ENCODE measurements around the gene ZNF423. TPM values are rescaled to one million over a fixed set of nuclear protein-coding genes. Genes with fewer than 3 reads are reported as not detected.
A peak's percentile ranks its signal among the peaks of the same experiment; 100 is the strongest.

Gene ZNF423
- total RNA-seq, 1 experiment from 2014 or later: 0.49 TPM

- H3K27ac ChIP-seq (ENCODE audit: low read length): no peak overlapping the region
- H3K27me3 ChIP-seq (ENCODE audit: control insufficient read depth, insufficient read depth, low read length): no peaks in the 10 kb centered on the region; the same call in 1 of the 2 replicates
- no peak overlapping the region for H3K4me3 ChIP-seq (ENCODE audit: low read depth in 2 of 2, low read length in 2 of 2)
- no peaks in the 10 kb centered on the region for H3K36me3 ChIP-seq (ENCODE audit: control insufficient read depth, insufficient read depth, low read length)
- ChIA-PET CTCF (no interaction called here), POLR2A (no interaction called here)
- ATAC-seq (no peak), DNase-seq (ENCODE audit: low read depth, low spot score) (no peak)
- H3K4me1 ChIP-seq (ENCODE audit: control insufficient read depth, insufficient read depth, low read length): no peaks in the 10 kb centered on the region
- intact Hi-C loops (cut with micrococcal nuclease; ENCODE audit: unreplicated experiment) (loop anchor here (2.0 kb wide), 1 partner anchor 62 kb away; no protein-coding TSS in a partner anchor), in situ Hi-C loops (cut with HindIII; ENCODE audit: low pct_unique_long_range_greater_than_20kb, low sequenced_read_pairs) (no loop called here)
- H3K9me3 ChIP-seq (ENCODE audit: control insufficient read depth, insufficient read depth, low read depth, low read length): no peaks in the 10 kb centered on the region
- TF ChIP-seq POLR2AphosphoS5 (IDR thresholded peaks at IDR 0.05; ENCODE audit: low read depth, low read length): no peak
- TF ChIP-seq TCF7L2 (IDR thresholded peaks at IDR 0.05; ENCODE audit: low read depth, low read length): no peak
- TF ChIP-seq, protein P1, sequence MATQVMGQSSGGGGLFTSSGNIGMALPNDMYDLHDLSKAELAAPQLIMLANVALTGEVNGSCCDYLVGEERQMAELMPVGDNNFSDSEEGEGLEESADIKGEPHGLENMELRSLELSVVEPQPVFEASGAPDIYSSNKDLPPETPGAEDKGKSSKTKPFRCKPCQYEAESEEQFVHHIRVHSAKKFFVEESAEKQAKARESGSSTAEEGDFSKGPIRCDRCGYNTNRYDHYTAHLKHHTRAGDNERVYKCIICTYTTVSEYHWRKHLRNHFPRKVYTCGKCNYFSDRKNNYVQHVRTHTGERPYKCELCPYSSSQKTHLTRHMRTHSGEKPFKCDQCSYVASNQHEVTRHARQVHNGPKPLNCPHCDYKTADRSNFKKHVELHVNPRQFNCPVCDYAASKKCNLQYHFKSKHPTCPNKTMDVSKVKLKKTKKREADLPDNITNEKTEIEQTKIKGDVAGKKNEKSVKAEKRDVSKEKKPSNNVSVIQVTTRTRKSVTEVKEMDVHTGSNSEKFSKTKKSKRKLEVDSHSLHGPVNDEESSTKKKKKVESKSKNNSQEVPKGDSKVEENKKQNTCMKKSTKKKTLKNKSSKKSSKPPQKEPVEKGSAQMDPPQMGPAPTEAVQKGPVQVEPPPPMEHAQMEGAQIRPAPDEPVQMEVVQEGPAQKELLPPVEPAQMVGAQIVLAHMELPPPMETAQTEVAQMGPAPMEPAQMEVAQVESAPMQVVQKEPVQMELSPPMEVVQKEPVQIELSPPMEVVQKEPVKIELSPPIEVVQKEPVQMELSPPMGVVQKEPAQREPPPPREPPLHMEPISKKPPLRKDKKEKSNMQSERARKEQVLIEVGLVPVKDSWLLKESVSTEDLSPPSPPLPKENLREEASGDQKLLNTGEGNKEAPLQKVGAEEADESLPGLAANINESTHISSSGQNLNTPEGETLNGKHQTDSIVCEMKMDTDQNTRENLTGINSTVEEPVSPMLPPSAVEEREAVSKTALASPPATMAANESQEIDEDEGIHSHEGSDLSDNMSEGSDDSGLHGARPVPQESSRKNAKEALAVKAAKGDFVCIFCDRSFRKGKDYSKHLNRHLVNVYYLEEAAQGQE (IDR thresholded peaks at IDR 0.05; ENCODE audit: insufficient read depth in 1 of 2, low read depth in 2 of 2, low read length in 1 of 2): no peak
- no peak for TF ChIP-seq CTCF (IDR thresholded peaks at IDR 0.05)
- TF ChIP-seq SIN3A (IDR thresholded peaks at IDR 0.05; ENCODE audit: borderline replicate concordance, insufficient read depth, low read depth, low read length): no peak
- no TSS peak for BruUV-seq (replicated peaks)
These were observed 4.7 kb upstream of the ZNF423 start for GRCh38 chr16:49860593-49860992.

- Histone ChIP-seq H3K4me1 (ENCODE audit: control insufficient read depth, insufficient read depth, low read length) (no peaks in the 10 kb centered on the region), H3K36me3 (ENCODE audit: control insufficient read depth, insufficient read depth, low read length) (no peaks in the 10 kb centered on the region), H3K9me3 (ENCODE audit: control insufficient read depth, insufficient read depth, low read depth, low read length) (no peaks in the 10 kb centered on the region), H3K4me3 (ENCODE audit: low read depth in 2 of 2, low read length in 2 of 2) (peak overlapping the region; percentile 8 to 20; a peak in 2 of 4 replicates), H3K27me3 (ENCODE audit: control insufficient read depth, insufficient read depth, low read length) (no peaks in the 10 kb centered on the region; the same call in 1 of the 2 replicates), H3K27ac (ENCODE audit: low read length) (no peak overlapping the region)
- ChIA-PET POLR2A (no interaction called here), CTCF (interaction anchor here (0.9 kb wide), 1 partner anchor 17 kb away, joined by 4 read pairs; no protein-coding TSS in a partner anchor)
- in situ Hi-C loops (cut with HindIII; ENCODE audit: low pct_unique_long_range_greater_than_20kb, low sequenced_read_pairs) (no loop called here), intact Hi-C loops (cut with micrococcal nuclease; ENCODE audit: unreplicated experiment) (no loop called here)
- ATAC-seq: no peak
- BruUV-seq (replicated peaks): no TSS peak
- DNase-seq (ENCODE audit: low read depth, low spot score): no peak
- TF ChIP-seq CTCF (IDR thresholded peaks at IDR 0.05): no peak
These were observed 3.4 kb upstream of the ZNF423 start for GRCh38 chr16:49859125-49859811.
